ENCODE results near the gene MBP. TPM values are rescaled to one million over a fixed set of nuclear protein-coding genes. Genes with fewer than 3 reads are reported as not detected.
A peak's percentile ranks its signal among the peaks of the same experiment; 100 is the strongest.

Gene MBP
- total RNA-seq, 2 experiments from 2014 or later: 94.7 to 101 TPM

DNA sequence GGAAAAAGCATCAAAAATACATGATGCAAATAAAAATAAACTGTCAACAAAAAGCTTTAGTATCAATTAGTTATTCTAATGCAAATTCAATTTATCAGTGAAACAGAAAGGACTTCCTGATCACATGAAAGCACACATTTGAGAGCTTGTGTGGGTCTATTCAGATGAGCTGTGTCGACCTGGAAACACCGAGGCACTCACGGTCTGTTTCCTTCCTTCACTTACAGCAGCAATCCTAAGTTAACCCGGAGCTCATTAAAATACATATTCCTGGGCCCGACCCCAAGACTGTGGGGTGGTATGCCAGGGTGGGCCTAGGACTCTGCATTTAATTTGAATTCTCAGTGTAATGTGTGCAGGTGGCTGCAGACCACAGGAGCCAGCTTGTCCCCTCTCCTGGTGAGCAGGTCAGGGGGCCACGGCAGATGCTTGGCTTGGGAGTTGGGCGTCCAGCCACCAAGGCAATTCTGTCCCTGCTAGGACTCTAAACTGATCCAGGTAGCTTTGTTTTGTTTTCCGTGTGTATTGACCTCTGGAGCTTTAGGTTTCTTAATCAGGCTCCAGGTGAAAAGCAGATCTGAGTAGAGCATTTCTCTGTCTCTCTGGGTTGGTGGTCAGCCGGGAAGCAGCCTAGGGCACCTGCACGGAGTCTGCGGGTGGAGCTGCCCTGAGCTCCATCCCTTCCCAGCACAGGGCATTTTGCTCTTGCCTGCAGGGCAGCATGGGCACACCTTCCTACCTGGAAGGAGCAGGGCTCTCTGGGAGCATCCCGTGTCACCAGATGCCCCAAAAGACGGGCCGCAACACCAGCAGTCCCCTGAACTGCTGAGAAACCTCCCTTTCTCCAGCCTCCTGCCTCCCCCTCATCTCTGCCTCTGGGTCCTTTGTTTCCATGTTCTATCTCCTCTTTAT lies 9.0 kb downstream of the MBP start:
- ATAC-seq (peak; percentile 12), DNase-seq (peak; percentile 42)
- no peaks in the 10 kb centered on the region for H3K27me3 Mint-ChIP-seq
- no peaks in the 10 kb centered on the region for H3K9me3 Mint-ChIP-seq (ENCODE audit: low read depth)
- peak overlapping the region; percentile 69 for H3K4me3 Mint-ChIP-seq
- CTCF ChIA-PET: interaction anchor here (0.8 to 2.6 kb wide), 23 partner anchors 9 to 140 kb away, joined by 3 to 12 read pairs (median 5); no protein-coding TSS in a partner anchor
- H3K27ac Mint-ChIP-seq: peak overlapping the region; percentile 79
- peaks cover 57% of the 10 kb centered on the region for H3K36me3 Mint-ChIP-seq
- peaks cover 83% of the 10 kb centered on the region for H3K4me1 Mint-ChIP-seq

- no peak for DNase-seq
- H3K4me3 Mint-ChIP-seq: no peak overlapping the region
- peaks cover 53% of the 10 kb centered on the region for H3K36me3 Mint-ChIP-seq
- CTCF ChIA-PET: interaction anchor here (1.3 to 1.5 kb wide), 5 partner anchors 8 to 90 kb away, joined by 3 to 6 read pairs (median 4); no protein-coding TSS in a partner anchor
- peaks cover 75% of the 10 kb centered on the region for H3K4me1 Mint-ChIP-seq
- no peak overlapping the region for H3K27ac Mint-ChIP-seq
- H3K9me3 Mint-ChIP-seq (ENCODE audit: low read depth): no peaks in the 10 kb centered on the region
- H3K27me3 Mint-ChIP-seq: no peaks in the 10 kb centered on the region
- no peak for ATAC-seq
Observed at GRCh38 chr18:77121523-77121922, 11.1 kb downstream of the MBP start.

DNA sequence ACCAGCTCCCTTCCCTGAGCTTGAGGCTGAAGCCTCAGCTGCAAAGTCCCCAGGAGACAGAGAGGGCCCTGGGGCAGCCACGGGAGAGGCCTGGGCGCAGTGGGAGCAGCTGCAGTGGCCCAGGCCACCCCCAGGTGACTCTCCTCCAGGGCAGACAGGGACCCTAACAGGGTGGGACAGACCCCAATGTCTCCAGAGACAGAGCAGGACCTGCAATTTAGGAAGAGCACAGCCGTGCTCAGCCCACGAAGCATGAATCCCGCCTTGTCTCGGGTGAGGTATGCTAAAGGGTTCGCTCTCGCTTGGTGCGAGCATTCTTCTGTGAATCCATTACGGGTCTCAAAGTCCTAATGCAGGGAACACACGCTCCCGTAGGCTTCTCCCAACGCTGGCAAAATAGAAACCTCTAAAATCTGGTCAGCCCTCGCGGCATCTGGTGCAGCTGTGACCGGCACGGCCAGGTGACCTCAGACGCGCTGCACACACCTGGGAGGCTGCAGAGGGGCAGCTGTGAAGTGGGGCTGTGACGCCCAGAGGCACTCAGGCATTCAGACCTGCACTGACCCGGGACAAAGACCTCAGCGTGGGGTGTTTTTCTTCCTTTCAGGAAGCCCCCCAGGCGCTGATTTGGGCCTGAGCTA lies 12.6 kb downstream of the MBP start:
- Mint-ChIP-seq H3K27ac (no peak overlapping the region), H3K27me3 (no peaks in the 10 kb centered on the region), H3K9me3 (ENCODE audit: low read depth) (no peaks in the 10 kb centered on the region), H3K36me3 (peaks cover 61% of the 10 kb centered on the region), H3K4me3 (no peak overlapping the region), H3K4me1 (peaks cover 75% of the 10 kb centered on the region)
- CTCF ChIA-PET: no interaction called here
- ATAC-seq (no peak), DNase-seq (no peak)

DNA sequence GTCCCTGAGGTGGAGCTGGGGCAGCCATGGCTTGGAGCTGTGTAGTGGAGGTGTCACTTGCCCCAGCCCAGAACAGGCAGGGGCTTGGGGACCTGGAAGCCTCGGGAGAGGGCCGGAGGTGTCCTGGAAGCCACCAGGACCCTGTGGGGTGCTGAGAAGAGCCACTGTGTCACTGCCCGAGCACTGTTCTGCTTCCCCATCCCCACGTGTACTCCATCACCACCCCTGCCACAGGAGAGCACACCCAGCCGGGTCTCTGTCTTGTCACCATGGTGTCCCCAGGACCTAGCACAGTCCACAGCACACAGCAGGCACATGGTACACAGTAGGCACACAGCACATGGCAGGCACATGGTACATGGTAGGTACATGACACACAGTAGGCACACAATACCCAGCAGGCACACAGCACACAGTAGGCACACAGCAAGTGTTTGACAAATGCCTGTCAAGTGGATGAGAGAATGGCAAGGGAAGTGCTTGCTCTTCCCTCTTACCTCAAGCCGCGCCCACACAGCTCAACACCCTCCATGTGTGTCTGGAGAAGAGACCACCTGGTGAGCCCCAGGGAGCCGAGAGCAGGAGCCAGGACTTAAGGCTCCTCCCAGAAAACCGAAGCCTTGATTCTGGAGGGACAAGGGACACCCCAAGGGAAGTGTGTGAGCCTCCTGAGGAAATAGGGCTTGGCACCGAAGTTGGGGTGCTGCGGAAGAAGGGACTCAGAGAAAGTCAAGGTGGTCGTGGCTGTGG lies 13.3 kb downstream of the MBP start:
- DNase-seq: no peak
- no peak for ATAC-seq
- Mint-ChIP-seq H3K36me3 (peaks cover 60% of the 10 kb centered on the region), H3K4me3 (no peak overlapping the region), H3K9me3 (ENCODE audit: low read depth) (no peaks in the 10 kb centered on the region), H3K4me1 (peaks cover 73% of the 10 kb centered on the region), H3K27ac (no peak overlapping the region), H3K27me3 (no peaks in the 10 kb centered on the region)
- CTCF ChIA-PET: no interaction called here

- Mint-ChIP-seq H3K4me1 (peaks cover 67% of the 10 kb centered on the region), H3K36me3 (peaks cover 58% of the 10 kb centered on the region), H3K4me3 (no peak overlapping the region), H3K27me3 (no peaks in the 10 kb centered on the region), H3K27ac (no peak overlapping the region), H3K9me3 (ENCODE audit: low read depth) (no peaks in the 10 kb centered on the region)
- DNase-seq (no peak), ATAC-seq (no peak)
- CTCF ChIA-PET: no interaction called here
Observed at GRCh38 chr18:77118256-77119090, 14.1 kb downstream of the MBP start.

DNA sequence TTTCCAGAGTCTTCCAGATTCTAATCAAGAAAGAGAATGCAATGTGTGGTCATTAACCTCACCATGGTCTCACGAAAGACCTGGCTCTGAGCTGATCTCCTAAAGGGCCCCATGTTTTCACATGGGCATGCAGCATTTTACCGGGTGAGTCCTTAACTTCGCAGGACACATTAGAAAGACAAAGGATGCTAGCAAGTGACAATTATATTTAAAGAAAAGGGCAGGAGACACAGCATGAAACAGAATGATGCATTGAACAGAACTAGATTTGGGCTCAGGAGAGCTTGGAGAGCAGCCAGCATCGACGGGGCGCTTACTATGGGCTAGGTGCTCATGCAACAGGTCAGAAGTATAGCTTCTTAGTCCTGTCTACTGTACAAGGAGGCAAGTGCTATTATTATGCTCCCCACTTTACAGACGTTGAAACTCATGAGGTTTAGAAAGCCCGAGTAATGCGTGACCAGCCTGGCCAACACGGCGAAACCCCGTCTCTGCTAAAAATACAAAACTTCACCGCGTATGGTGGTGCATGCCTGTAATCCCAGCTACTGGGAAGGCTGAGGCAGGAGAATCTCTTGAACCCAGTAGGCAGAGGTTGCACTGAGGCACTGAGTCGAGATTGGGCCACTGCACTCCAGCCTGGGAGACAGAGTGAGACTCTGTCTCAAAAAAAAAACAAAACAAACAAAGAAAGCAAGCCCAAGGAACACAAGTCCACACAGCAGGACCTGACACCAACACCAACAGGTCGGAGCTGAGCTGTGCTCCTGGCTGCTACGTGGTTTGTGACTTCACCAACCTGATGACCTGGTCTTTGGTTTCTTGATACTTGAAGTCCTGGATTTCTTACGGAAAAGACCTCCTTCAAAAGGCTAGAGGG lies 16.1 kb downstream of the MBP start:
- Mint-ChIP-seq H3K9me3 (ENCODE audit: low read depth) (no peaks in the 10 kb centered on the region), H3K4me3 (no peak overlapping the region), H3K4me1 (peaks cover 62% of the 10 kb centered on the region), H3K27me3 (no peaks in the 10 kb centered on the region), H3K27ac (peak overlapping the region; percentile 55), H3K36me3 (peaks cover 58% of the 10 kb centered on the region)
- CTCF ChIA-PET: interaction anchor here (1.0 to 1.9 kb wide), 4 partner anchors 11 to 116 kb away, joined by 3 to 4 read pairs (median 4); no protein-coding TSS in a partner anchor
- DNase-seq (no peak), ATAC-seq (no peak)

DNA sequence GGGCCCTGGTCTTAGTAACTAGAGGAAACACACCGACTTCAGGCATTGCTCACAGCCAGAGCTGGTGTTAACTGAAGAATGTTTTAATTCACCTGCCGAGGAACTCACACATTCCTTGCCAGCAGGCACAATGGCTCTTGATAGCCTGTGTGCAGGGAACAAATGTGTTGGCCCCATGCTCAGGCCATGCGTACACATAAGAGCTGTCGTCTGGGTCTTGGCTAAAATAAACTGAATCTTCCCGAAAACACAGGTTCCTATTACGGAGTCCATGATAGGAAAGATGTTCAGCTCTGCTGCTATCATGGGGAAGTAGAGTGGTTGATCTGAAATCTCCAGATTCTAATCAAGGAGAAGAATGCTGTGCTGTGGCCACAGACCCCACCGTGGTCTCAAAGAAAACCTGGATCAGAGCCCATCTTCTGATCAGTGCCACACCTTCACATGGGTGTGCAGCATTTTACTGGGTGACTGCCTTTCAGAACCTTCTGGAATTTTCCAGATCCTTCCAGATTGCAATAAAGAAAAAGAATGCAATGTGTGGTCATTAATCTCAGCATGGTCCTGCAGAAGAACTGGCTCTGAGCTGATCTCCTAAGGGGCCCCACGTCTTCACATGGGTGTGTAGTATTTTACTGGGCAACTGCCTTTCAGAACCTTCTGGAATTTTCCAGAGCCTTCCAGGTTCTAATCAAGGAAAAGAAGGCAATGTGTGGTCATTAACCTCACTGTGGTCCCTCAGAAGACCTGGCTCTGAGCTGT lies 17.2 kb downstream of the MBP start:
- Mint-ChIP-seq H3K36me3 (peaks cover 57% of the 10 kb centered on the region), H3K27ac (peak overlapping the region; percentile 57), H3K4me1 (peaks cover 64% of the 10 kb centered on the region), H3K4me3 (no peak overlapping the region), H3K27me3 (no peaks in the 10 kb centered on the region), H3K9me3 (ENCODE audit: low read depth) (no peaks in the 10 kb centered on the region)
- DNase-seq: no peak
- ATAC-seq: no peak
- CTCF ChIA-PET: interaction anchor here (1.0 to 1.9 kb wide), 6 partner anchors 9 to 114 kb away, joined by 3 to 5 read pairs (median 4); no protein-coding TSS in a partner anchor

GRCh38 chr18:77114415-77115191 lies 18.0 kb downstream of the MBP start:
- H3K27me3 Mint-ChIP-seq: no peaks in the 10 kb centered on the region
- H3K4me1 Mint-ChIP-seq: peaks cover 67% of the 10 kb centered on the region
- H3K36me3 Mint-ChIP-seq: peaks cover 53% of the 10 kb centered on the region
- ATAC-seq: peak; percentile 24
- no peak overlapping the region for H3K4me3 Mint-ChIP-seq
- CTCF ChIA-PET: interaction anchor here (1.0 to 1.9 kb wide), 4 partner anchors 9 to 94 kb away, joined by 3 to 5 read pairs (median 4); no protein-coding TSS in a partner anchor
- DNase-seq: no peak
- H3K27ac Mint-ChIP-seq: peak overlapping the region; percentile 57
- no peaks in the 10 kb centered on the region for H3K9me3 Mint-ChIP-seq (ENCODE audit: low read depth)

GRCh38 chr18:77114152-77114414 lies 18.5 kb downstream of the MBP start:
- H3K27me3 Mint-ChIP-seq: no peaks in the 10 kb centered on the region
- H3K27ac Mint-ChIP-seq: no peak overlapping the region
- H3K36me3 Mint-ChIP-seq: peaks cover 49% of the 10 kb centered on the region
- ATAC-seq (no peak), DNase-seq (no peak)
- CTCF ChIA-PET: interaction anchor here (1.3 to 1.9 kb wide), 3 partner anchors 8 to 12 kb away, joined by 3 to 5 read pairs (median 4); no protein-coding TSS in a partner anchor
- peaks cover 70% of the 10 kb centered on the region for H3K4me1 Mint-ChIP-seq
- no peak overlapping the region for H3K4me3 Mint-ChIP-seq
- H3K9me3 Mint-ChIP-seq (ENCODE audit: low read depth): no peaks in the 10 kb centered on the region

- no peak for ATAC-seq
- Mint-ChIP-seq H3K27ac (no peak overlapping the region), H3K4me3 (no peak overlapping the region), H3K9me3 (ENCODE audit: low read depth) (no peaks in the 10 kb centered on the region), H3K4me1 (peaks cover 71% of the 10 kb centered on the region), H3K36me3 (peaks cover 46% of the 10 kb centered on the region), H3K27me3 (no peaks in the 10 kb centered on the region)
- no peak for DNase-seq
- CTCF ChIA-PET: interaction anchor here (1.3 to 1.8 kb wide), 2 partner anchors 11 kb away, joined by 3 to 5 read pairs; no protein-coding TSS in a partner anchor
Observed at GRCh38 chr18:77113361-77114151, 19.0 kb downstream of the MBP start.

All from activated CD8-positive, alpha-beta memory T cell treated with anti-CD3 and anti-CD28 coated beads, Interleukin-2, amount 10 ng/mL, durations not matched to agents 7 days and 5 days (primary cell).